Natural killer cell (primary cell): Measurements from ENCODE around the gene RALGDS. TPM values are rescaled to one million over a fixed set of nuclear protein-coding genes. Genes with fewer than 3 reads are reported as not detected.

ENCODE experiments used
- ATAC-seq, 3 donors: fragments of 150-1000 bp in 2 of 3; fragments of 200-7000 bp in 1 of 3; cut with Tn5 transposase; 1 replicate in 1 of 3; 2 replicates in 2 of 3; pipeline ENCODE4 v1.10.0; 2021; ENCODE audit warnings: mild to moderate bottlenecking in 2 of 3, moderate library complexity in 2 of 3
- DNase-seq, 2 donors: peaks; one replicate each; pipeline versions ENCODE4 v3.0.0 to v3.0.0-alpha.2; 2013 to 2021; ENCODE audit warnings: mixed read lengths in 1 of 2
- H3K27ac ChIP-seq: one replicate; pipeline ENCODE4 v1.5.1; 2013; ENCODE audit warnings: mild to moderate bottlenecking, low read length
- H3K27me3 ChIP-seq: one replicate; pipeline ENCODE4 v1.6.1; 2013; ENCODE audit warnings: low read length; ENCODE audit not compliant: control insufficient read depth, insufficient read depth
- H3K36me3 ChIP-seq: one replicate; pipeline ENCODE4 v1.6.1; 2013; ENCODE audit warnings: low read length; ENCODE audit not compliant: control insufficient read depth, insufficient read depth
- H3K4me1 ChIP-seq: one replicate; pipeline ENCODE4 v1.6.1; 2013; ENCODE audit warnings: low read length; ENCODE audit not compliant: control insufficient read depth, insufficient read depth
- H3K4me3 ChIP-seq: one replicate; pipeline ENCODE4 v1.5.1; 2013; ENCODE audit warnings: low read length
- H3K9me3 ChIP-seq: one replicate; pipeline ENCODE4 v1.6.1; 2013; ENCODE audit warnings: low read length; ENCODE audit not compliant: control insufficient read depth, insufficient read depth
- H3K27ac Mint-ChIP-seq, 2 donors: one replicate each; pipeline ENCODE4 v1.8.0; 2022; ENCODE audit warnings: mild to moderate bottlenecking in 2 of 2, mixed read lengths in 2 of 2, moderate library complexity in 1 of 2
- H3K27me3 Mint-ChIP-seq, 2 donors: one replicate each; pipeline ENCODE4 v1.8.0; 2022; ENCODE audit warnings: low read depth in 2 of 2, mixed read lengths in 2 of 2
- H3K36me3 Mint-ChIP-seq: one replicate; pipeline ENCODE4 v1.8.0; 2022; ENCODE audit warnings: mixed read lengths
- H3K4me1 Mint-ChIP-seq, 2 donors: one replicate each; pipeline ENCODE4 v1.8.0; 2022; ENCODE audit warnings: mixed read lengths in 2 of 2
- H3K4me3 Mint-ChIP-seq: one replicate; pipeline ENCODE4 v1.8.0; 2022; ENCODE audit warnings: mild to moderate bottlenecking, moderate library complexity, mixed read lengths
- H3K9me3 Mint-ChIP-seq, 2 donors: one replicate each; pipeline ENCODE4 v1.8.0; 2022; ENCODE audit warnings: mixed read lengths in 2 of 2
- WGBS: methylation state at CpG from one replicate; pipeline ENCODE4 v1.1.7; 2013; ENCODE audit warnings: missing lambda C conversion rate; ENCODE audit not compliant: insufficient coverage; 5-methylcytosine and 5-hydroxymethylcytosine counted together
- intact Hi-C: fragments of 100-400 bp; cut with micrococcal nuclease; formaldehyde crosslinking; loops from one replicate; pipeline ENCODE4 v1.14.2; 2022
- total RNA-seq, 4 donors: library from RNA; stranded (reverse); fragments of 120-200 nt in 1 of 4; gene quantifications; one replicate each; pipeline versions ENCODE4 v1.2.3 to v1.2.4, GENCODE V29; 2013 to 2022
- TF ChIP-seq, protein P1 (sequence below): fragments of 200-600 bp; IDR thresholded peaks from one replicate; pipeline ENCODE4 v1.8.0; 2022; ENCODE audit warnings: antibody characterized with exemption

The RALGDS gene
- total RNA-seq, 3 donors from 2014 or later (not counting 1 experiment from before 2014, with no cell fraction given): 206 to 250 (median 208) TPM

DNA sequence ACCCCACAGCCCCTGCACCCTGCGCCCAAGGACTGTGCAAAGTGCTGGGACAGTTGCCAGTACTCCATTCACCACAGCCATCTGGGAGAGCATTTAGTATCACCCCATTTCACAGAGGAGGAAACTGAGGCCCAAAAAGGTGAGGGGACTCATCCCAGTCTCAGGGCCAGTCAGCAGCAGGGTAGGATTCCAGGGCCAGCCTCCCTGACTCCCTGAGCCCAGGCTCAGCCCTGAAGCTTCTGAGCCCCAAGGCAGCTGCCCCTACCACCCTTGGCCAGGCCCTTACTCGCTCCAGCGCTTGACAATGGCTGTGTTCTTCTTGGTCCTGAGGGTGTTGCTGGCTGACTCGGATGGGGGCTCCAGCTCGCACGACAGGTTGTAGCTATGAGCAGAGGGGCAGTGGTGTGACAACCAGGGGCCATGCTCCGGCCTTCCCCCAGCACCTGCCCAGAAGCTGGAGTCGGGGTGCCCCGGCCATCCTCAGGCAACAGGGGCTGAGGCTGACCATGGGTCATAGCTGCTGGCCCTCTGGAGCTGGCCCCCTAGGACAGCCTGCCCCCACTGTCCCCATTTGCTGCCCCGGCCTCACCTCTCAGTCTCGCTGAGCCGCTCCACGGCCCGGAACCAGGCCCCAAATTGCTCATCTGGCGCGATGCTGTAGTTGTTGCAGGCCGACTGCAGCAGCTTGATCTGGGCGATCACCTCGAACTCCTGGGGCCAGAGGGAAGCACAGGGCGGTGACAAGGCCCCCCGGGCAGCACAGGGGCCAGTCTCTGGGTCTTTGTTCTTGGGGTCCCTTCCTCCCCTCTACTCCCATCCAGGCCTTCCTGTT is 18.6 kb downstream of the RALGDS start:
- Mint-ChIP-seq H3K4me1 (peaks cover 0 to 6% of the 10 kb centered on the region in 2 donors), H3K4me3 (no peak overlapping the region), H3K9me3 (no peaks in the 10 kb centered on the region), H3K36me3 (no peaks in the 10 kb centered on the region), H3K27ac (peak overlapping the region; percentile 85 to 87), H3K27me3 (no peaks in the 10 kb centered on the region)
- TF ChIP-seq, protein P1, sequence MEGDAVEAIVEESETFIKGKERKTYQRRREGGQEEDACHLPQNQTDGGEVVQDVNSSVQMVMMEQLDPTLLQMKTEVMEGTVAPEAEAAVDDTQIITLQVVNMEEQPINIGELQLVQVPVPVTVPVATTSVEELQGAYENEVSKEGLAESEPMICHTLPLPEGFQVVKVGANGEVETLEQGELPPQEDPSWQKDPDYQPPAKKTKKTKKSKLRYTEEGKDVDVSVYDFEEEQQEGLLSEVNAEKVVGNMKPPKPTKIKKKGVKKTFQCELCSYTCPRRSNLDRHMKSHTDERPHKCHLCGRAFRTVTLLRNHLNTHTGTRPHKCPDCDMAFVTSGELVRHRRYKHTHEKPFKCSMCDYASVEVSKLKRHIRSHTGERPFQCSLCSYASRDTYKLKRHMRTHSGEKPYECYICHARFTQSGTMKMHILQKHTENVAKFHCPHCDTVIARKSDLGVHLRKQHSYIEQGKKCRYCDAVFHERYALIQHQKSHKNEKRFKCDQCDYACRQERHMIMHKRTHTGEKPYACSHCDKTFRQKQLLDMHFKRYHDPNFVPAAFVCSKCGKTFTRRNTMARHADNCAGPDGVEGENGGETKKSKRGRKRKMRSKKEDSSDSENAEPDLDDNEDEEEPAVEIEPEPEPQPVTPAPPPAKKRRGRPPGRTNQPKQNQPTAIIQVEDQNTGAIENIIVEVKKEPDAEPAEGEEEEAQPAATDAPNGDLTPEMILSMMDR: no peak
- ATAC-seq (no peak), DNase-seq (no peak)
- Histone ChIP-seq H3K36me3 (peaks cover 91% of the 10 kb centered on the region), H3K27ac (no peak overlapping the region), H3K9me3 (no peaks in the 10 kb centered on the region), H3K27me3 (no peaks in the 10 kb centered on the region), H3K4me3 (no peak overlapping the region), H3K4me1 (peaks cover 5% of the 10 kb centered on the region)
- 98% methylated on average over 21 of the region's 21 CpGs for WGBS
- intact Hi-C loops: loop anchor here (1.0 kb wide), 2 partner anchors 46 to 78 kb away; no protein-coding TSS in a partner anchor

DNA sequence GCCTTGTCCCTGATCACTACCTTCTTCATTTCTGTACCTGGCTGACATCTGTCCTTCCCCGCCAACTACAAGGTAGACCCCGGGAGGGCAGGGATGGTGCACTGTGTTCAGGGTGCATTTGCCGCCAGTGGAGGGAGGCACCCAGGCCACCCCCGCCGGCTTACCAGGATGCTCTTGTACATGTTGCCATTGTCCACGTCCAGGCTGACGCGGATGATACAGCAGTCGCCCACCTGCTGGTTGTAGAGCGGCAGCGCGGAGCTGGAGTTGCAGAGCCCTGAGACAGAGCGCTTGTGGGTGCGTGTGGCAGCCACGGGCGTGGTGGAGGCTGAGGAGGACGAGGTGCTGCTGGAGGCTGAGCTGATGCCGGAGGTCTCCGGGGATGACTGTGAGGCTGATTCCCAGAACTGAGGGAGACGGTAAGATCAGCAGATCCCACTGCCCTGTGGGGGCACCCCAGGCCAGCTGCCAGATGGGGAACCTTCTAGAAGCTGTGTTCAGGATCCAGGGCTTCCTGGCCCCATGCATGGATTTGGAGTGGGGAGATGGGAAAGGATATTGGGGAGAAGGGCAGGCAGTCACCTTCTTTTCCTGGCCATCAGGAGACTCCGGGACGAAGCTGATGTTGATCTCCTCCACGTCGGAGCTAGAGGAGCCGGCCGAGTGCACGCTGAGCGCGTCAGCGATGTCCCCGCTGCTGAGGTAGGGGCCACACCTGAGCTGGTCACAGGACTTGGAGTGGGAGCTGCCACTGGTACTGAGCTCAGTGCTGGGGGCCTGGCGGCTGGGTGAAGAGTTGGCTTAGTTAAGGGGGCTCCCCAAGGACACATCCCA is 19.5 kb downstream of the RALGDS start:
- ATAC-seq (no peak), DNase-seq (no peak)
- H3K4me3 Mint-ChIP-seq: no peak overlapping the region
- peaks cover 3% of the 10 kb centered on the region for H3K36me3 Mint-ChIP-seq
- H3K4me1 Mint-ChIP-seq: peaks cover 0 to 6% of the 10 kb centered on the region in 2 donors
- H3K27me3 Mint-ChIP-seq: no peaks in the 10 kb centered on the region
- H3K27ac Mint-ChIP-seq: peak overlapping the region; percentile 71 to 75
- Histone ChIP-seq H3K9me3 (no peaks in the 10 kb centered on the region), H3K4me3 (no peak overlapping the region), H3K4me1 (peaks cover 5% of the 10 kb centered on the region), H3K27ac (no peak overlapping the region), H3K36me3 (peaks cover 87% of the 10 kb centered on the region), H3K27me3 (no peaks in the 10 kb centered on the region)
- WGBS: 97% methylated on average over 32 of the region's 32 CpGs
- intact Hi-C loops: no loop called here
- TF ChIP-seq, protein P1: no peak
- no peaks in the 10 kb centered on the region for H3K9me3 Mint-ChIP-seq

DNA sequence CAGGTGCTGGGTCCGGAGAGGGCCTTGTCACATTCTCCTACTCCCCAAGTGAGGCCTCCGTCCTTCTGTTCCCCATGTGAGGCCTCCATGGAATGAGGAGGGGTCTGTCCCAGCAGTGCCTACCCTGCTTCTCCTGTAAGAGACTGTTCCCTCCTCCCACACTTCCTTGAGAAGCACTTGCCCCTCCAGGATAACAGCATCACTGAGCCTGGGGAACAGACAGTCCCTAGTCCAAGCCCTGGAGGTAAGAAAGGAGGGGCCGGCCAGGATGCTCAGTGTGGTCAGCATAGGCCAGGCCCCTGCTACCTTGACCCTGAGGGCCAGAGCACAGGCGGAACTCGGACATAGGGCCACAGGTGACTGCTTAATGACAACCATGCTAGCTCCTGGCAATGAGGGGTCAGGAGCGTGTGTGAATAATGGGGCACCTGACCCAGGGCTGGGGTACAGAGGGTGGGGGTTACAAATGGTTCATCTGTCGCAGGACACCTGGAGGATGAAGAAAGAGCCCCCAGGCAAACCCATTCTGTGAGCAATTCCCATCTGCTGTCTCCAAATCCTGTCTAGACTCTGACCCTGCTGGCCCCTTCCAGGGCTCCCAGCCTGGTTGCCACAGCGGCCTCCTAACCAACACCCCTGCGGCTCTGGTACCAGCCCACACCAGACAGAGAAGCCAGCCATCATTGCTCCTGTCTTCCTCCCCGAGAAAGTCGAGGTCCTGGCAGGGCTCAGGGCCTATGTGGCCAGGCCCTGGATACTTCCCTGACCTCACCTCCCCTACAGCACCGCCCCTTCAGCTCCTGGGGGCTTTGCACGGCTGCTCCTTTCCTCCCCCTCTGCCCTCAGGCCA is 20.3 kb downstream of the RALGDS start:
- intact Hi-C loops: no loop called here

More for the DNA sequence above, 20.3 kb downstream of the RALGDS start:
- Mint-ChIP-seq H3K27me3 (no peaks in the 10 kb centered on the region), H3K36me3 (peaks cover 11% of the 10 kb centered on the region), H3K4me3 (no peak overlapping the region), H3K9me3 (peaks cover 0 to 7% of the 10 kb centered on the region in 2 donors), H3K27ac (peak overlapping the region; percentile 71 to 75), H3K4me1 (peaks cover 0 to 6% of the 10 kb centered on the region in 2 donors)
- peaks cover 5% of the 10 kb centered on the region for H3K4me1 ChIP-seq
- TF ChIP-seq, protein P1: no peak
- 97% methylated on average over 13 of the region's 13 CpGs for WGBS
- ATAC-seq: no peak
- H3K36me3 ChIP-seq: peaks cover 82% of the 10 kb centered on the region
- H3K9me3 ChIP-seq: no peaks in the 10 kb centered on the region
- no peak overlapping the region for H3K4me3 ChIP-seq
- no peaks in the 10 kb centered on the region for H3K27me3 ChIP-seq
- H3K27ac ChIP-seq: no peak overlapping the region
- no peak for DNase-seq
